NCI-H774 (cell line): Measurements from ENCODE around the gene ITGB2.

Source experiments
- DNase-seq: peaks from one replicate; lab custom pipeline; 2025; lab: John Stamatoyannopoulos, UW

The ITGB2 gene

DNA sequence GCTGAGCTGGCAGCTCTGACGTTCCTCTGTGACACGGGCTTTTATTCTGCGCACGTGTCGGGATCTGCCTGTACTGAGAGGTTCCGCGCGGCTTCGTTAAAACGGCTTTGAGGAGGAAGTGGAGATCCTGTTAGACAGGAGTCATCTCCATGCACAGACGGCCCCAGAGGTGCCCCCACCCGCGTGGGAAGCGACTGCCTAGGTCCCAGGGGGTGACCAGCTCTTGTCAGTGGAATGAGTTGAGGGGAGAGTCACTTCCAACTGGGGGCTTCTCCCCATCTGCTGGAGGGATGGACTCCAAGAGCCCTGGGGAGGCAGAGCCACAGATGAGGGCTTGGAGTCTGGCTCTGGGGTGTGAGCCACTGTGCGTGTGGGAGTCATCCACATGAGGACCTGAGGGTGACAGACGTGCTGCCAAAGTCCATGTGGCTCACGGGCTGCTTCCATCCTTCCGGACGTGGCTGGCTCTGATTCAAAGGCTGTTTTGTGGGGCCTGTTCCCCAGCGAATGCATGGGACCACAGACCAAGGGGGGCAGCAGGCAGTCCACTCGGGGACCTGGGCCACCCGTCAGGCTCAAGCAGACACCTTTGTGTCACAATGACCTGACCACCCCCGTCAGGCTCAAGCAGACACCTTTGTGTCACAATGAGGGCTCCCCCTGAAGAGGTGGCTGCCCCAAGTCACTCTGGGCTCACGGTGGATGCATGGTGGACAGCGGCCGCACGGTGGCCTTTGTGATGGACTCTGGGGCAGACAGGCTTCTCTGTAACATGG is 74.0 kb downstream of the ITGB2 start:
- no peak for DNase-seq

DNA sequence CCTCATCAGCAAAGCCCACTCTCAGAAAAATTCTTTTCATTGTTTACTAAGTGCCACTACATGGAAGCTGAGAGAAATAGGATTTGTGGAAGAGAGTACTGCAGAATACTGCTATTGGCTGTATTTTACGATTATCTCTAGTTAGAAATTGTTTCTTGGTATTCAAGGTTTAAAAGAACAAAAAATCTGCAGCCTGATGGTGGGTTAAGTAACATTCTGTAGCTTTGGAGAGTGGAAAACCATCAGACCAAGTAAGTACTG is 74.5 kb downstream of the ITGB2 start:
- no peak for DNase-seq

DNA sequence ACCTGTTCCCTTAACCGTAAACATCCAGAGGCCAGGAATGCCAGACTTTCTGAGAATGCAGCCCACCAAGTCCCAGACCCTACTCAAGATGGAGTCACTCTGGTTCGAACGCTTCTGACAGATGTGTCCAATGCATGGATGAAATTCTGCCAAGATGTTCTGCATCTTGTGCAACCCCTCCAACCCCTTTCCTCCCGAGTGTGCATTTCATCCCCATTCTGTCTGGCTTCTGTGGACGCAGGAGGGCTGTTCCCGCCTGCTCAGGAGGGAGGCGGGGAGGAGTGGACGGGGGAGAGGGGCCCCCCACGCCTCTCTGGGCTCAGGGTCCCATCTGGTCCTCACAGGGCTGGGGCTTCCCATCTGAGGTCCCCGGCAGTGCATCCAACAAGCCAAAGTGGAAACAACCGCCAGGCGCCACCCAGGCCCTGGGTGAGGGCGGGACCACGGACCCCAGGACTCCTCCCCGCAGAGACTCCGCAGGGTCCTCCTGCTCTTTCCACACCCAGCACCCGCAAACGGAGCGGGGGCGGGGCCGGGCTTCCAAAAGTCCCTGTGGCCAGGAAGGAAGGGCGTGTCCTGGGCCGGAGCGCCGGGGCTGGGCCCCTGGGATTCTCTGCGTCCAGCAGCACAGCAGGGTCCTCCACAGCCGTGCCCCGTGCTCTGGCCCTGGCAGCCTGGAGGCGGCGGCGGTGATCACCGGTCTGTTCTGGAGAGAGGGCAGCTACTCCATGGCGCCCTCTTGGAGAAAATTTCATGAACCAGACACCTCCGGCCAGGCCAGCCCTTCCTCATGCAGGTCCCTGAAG is 75.1 kb downstream of the ITGB2 start:
- DNase-seq: no peak

DNA sequence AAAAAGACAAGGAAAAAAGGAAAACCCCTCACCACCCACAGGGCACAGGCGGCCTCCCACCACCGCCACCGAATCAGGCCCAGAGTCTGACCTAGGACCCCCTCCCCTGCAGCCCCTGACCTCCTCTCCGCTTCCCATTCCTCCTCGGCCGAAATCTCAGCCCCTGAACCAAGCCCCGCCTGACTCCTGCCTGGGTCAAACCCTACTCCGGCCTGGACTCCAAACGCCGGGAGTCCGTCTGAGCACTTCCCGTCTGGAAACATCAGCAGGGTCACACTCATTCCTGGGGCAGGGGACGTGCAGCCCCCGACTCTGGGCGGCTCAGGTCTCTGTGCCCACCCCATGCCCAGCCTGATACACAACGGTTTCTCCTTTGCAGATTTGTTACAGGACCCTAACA is 76.4 kb downstream of the ITGB2 start:
- no peak for DNase-seq

DNA sequence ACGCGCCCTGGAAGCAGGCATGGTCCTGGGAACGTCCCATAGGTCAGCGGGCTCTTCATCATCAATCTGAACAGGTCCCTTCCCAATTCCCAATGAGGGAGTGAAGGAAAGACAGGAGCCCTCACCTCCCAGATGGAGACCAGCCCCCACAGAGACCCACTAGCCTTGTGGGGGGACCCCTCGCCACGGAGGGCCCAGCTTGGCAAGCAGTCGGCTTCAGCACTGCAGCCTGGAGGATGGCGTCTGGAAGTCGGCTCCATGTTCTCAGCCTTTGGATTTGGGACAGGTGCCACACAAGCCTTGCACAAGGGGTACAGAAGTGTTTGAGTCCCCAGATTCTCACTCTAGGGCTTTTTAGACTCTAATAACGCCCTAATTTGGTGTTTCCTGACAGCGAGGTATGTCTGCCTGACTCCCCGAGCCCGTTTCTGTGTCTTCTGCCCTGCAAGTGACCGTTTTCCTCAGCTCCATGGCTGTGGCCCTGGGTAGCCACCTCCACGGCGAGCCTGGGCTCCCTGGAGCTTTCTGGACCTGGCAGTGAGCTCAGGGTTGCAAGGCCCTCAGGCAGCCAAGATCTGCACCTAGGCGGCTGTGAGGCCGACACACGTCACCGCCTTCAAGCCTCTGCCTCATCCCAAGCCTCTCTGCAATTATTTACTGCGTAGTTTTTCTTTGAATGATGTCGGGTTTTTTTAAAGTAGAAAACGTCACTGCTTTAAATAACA is 77.8 kb downstream of the ITGB2 start:
- no peak for DNase-seq

DNA sequence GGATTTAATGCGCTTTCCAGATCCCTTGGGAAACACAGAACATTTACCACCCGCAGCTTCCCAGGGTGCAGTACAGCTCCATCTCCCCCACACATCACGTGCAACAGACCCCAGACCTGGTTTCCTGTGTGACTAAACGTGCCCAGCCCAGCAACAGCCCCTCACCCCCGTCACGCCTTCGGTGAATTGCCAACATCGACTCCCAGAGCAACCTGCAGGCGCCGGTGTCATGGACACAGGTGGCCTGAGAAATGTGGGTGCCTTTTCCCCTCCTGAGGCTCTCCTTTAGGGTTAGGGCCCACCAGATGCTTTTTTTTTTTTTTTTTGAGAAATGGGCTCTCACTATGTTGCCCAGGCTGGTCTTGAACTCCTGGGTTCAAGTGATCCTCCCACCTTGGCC is 78.6 kb downstream of the ITGB2 start:
- DNase-seq: no peak

DNA sequence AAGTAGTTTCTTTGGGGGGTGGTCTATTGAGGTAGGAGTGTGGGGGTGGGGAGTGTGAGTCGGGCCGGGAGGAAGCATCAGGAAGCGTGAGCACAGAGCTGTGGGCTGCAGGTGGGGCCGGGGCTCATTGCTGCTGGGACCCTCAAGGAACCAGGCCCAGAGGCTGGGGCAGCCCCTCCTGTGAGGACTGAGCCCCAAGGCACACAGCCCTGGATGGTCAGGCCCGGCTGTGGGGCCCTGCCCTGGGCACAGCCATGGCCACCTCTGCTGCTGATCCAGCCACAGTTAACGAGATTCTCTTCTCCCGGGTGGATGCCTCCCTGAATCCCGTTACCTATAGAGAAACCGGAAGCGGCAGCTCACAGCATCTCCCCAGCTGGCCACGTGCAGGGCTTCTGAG is 79.9 kb downstream of the ITGB2 start:
- DNase-seq: no peak

DNA sequence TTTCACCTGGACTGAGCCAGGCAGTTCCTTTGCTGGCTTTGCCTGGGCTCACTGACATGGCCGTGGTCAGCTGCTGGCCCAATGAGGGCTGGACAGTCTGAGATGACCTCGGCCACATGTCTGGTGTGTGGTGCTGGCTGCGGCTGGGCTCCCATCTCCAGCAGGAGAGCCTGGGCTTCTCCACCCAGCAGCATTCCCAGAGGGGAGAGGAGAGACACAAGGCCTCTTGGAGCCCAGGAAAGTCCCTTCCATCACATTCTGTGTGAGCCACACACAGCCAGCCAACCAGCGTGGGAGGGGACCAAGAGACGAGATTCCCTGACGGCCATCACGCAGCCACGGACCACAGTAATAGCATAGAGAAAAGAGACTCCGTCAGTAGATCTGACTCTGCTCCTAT is 81.7 kb downstream of the ITGB2 start:
- no peak for DNase-seq

DNA sequence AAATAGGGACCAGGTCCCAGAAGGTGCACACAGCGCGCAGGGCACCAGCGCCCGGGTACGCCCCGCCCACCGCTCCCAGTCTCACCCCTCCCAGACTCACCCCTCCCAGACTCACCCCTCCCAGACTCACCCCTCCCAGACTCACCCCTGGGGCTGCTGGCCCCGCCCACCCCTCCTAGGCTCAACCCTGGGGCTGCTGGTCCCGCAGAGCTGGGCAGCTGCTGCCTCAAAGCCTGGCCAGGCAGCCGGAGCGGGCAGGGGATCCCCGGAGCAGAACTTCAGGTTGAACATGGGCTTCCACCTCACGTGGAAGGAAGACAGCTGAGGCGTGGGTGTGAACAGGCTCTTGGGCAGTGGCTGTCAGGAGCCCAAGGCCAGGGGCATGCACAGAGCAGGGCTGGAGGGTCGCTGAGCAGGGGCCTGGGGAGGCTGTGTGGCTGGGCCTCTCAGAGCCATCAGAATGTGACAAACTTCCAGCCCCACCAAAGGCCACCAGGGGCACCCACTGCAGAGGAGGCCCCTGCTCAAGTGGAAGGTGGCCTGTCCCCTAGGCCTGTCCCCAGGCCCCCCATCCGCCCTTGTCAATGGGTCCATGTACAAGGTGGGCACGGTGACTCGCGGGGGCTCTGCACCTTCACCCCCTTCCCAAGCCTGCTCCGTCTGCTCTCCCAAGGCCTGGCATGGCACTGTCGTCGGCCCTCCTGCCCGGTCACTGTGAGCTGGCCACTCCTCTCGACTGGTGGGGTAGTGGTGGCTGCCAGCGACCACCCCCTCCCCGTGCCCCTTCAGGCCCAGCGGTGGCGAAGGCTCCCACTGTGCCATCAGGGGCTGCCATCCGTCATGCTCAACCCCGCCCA is 82.4 kb downstream of the ITGB2 start:
- DNase-seq: no peak

DNA sequence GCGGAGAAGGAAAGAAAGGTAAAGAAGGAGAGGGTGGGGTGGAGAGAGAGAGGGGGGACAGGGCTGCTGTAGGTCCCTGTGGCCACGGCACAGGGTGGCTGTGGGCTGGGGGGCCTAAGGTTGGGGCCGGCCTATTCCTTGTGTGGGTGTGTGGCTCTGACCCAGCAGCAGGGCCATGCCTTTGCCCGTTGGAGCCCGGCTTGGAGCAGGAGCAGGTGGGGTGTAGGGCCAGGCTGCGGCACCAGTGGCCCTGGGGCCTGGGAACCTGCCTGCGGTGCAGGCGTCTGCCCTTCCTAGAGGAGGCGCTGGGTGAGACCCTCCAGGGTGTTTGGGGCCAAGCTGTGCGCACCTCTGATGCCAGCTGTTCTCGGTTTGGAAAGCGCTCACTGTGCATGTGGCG is 83.2 kb downstream of the ITGB2 start:
- DNase-seq: no peak

DNA sequence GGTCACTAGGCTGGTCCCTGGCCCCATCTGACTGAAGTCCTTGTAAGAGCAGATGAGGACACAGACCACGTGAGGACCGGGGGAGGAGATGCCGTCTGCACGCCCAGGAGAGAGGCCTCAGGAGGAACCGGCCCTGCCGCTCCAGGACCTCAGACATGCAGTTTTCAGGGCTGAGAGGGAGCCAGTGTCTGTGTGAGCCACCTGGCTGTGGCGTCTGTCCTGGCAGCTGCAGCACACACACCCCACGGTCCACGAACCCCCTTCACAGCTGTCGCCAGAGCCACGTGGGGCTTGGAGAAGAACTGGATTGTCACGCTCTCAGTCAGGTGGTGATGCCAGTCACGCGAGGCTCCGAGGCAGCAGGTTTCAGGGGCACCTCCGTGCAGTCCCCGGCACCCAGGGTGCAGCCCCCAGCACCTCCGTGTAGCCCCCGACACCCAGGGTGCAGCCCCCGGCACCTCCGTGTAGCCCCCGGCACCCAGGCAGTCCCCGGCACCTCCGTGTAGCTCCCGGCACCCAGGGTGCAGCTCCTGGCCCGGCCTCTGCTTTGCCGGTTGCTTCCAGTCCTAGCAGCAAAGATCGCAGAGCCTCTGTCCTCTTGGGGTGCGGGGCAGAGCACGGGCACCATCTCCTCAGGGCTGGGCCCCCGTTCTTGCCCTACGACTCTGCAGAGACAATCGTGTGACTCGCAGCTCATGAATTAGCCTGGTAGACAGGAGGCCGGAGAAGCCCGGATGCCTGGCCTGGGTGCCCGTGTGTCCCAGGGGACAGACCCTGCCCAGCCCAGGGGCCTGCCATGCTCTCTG is 83.8 kb downstream of the ITGB2 start:
- DNase-seq: no peak

DNA sequence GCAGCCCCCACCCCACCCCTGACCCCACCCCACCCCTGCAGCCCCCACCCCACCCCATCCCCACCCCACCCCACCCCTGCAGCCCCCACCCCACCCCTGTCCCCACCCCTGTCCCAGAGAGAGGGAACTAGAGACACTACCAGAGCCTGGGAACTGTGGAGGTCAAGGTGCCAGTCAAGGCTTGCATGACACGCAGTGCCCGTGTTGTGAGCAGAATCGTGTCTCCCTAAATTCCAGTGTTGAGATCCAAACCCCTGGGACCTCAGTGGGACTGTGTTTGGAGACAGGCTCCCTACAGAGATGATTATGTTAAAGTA is 84.4 kb downstream of the ITGB2 start:
- DNase-seq: no peak
